Right lobe of liver (tissue), 4 donors: ENCODE data around the gene TNNC1.

ENCODE experiments used
- CTCF ChIP-seq, 4 donors: fragments of 200-600 bp in 3 of 4; fragments of 450-650 bp in 1 of 4; IDR thresholded peaks; one replicate each; pipeline versions ENCODE4 v1.5.1 to v1.8.0; 2016 to 2022; ENCODE audit warnings: antibody characterized with exemption in 4 of 4, mild to moderate bottlenecking in 2 of 4
- POLR2A ChIP-seq: fragments of 450-650 bp; IDR thresholded peaks from one replicate; pipeline ENCODE4 v1.6.1; 2017; ENCODE audit warnings: antibody characterized with exemption, mild to moderate bottlenecking
- donor health status: DM: no; HTN: no; CAD: no.
- donor health status: DM: no; HTN: no; CAD: no.
- donor health status: DM: no; HTN: yes; CAD: no.

- TF ChIP-seq CTCF (IDR thresholded peaks at IDR 0.05) = no peak
- TF ChIP-seq POLR2A = no peak
Observed at GRCh38 chr3:52404391-52404790, 49.5 kb downstream of the TNNC1 start.
